GM18508 (cell line): ENCODE data around the gene PPP1R17.

ENCODE experiments used
- ATAC-seq: cut with Tn5 transposase; IDR thresholded peaks from one replicate; pipeline ENCODE4 v1.9.1; 2021; ENCODE audit warnings: moderate number of reproducible peaks; ENCODE audit not compliant: insufficient read depth, unreplicated experiment

PPP1R17 gene

DNA sequence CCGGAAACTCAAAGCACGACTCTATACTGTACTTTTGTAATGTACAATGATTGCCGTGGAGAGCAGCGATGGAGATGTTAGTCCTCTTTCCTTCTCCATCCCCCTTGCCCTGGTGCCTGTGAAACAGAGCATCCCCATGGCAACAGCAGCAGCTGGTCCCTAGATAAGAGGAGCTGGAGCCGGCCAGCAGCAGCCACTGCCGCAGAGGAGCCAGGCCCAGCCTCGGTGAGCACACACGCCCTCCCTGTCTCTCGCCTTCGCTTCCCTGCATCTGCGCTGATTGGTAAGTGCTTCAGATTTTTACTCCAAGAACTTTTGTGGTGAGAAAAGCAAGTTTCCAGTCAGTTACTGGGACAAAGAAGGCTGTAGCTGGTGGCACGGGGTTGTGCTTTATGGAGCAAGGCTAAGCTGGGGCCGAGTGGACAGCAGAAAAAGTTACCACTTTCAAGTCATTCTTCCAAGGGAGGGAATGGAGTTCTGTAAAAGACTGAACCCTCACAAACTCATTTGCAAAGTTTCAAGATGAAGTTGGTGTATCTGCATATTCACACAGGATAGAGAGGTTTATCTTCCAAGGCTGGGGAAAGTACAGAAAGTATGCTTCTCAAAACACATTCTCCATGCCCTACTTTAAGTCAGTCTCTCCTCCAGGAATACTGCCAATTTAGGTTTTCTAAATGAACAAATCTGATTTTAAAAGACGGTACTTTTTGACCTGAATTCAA lies at the start of gene PPP1R17:
Gene PPP1R17 (plus strand): TSS at position 192 of the 725 bp plus-strand sequence. CDS start 5,227 bp downstream, outside the sequence.
- no peak for ATAC-seq

DNA sequence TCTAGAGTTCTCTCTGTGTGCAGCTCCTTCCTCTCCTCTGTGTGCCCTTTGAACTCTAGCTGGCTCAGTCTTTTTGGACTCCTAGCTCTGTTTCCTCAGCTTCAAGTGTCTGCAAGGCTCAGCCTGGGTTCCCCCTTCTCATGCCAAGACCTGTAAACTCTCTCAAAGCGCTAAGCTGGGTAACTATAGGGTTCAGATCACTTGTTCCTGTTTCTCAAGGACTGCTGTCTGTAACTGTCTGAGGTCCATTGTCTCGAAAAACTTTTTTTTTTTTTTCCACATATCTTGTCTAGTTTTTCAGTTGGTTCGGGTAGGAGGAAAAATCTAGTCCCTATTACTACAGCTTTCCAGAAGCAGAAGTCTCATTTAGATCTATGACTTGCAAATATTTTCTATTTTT lies 46.6 kb upstream of the PPP1R17 start:
- no peak for ATAC-seq

DNA sequence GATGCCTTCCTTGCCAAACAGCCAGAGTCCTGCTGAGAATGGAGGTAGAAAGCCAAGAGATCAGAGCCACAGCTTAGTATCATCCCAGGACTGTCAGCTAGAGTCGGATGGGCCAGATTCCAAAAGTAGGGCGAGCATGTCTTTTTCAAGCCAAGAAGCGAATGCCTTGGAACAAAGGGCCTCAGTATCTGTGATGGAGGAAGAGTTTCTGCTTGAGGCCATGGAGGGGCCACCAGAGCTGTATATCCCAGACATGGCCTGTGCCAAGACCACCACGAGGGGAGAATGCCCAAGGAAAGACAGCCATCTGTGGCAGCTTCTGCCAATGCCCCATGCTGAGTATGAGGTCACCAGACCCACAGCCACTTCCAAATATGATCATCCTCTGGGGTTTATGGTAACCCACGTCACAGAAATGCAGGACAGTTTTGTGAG lies 44.3 kb upstream of the PPP1R17 start:
- no peak for ATAC-seq

DNA sequence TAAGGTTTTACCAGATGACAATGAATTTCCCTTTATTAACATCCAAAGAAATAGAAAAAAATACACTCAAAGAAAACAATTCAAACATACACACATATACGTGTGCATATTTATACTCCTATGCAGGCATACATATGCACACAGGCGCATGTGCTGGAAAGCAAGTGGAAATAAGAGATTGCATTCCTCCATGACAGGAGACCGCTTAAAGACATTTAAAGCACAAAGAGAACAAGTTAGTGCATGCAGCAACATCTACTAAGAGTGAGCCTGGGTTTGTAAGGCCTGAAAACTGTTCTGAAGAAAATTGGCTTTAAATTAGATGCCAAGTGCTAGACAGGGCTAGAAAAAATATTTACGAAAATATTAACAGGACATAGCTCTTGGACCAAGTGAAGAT lies 40.1 kb upstream of the PPP1R17 start:
- no peak for ATAC-seq

DNA sequence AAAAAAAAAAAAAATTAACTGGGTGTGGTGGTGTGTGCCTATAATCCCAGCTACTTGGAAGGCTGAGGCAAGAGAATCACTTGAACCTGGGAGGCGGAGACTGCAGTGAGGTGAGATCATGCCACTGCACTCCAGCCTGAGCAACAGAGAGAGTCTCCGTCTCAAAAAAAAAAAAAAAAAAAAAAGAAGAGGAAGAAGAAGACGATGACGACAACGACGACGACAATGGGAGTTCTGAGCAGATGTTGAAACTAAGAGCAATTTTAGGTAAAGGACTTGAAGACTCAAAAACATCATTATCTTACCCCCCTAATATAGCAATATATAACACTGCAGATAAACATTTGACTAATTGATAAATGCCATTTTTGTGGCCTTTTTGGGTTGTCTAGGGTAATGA lies 39.5 kb upstream of the PPP1R17 start:
- ATAC-seq: no peak

DNA sequence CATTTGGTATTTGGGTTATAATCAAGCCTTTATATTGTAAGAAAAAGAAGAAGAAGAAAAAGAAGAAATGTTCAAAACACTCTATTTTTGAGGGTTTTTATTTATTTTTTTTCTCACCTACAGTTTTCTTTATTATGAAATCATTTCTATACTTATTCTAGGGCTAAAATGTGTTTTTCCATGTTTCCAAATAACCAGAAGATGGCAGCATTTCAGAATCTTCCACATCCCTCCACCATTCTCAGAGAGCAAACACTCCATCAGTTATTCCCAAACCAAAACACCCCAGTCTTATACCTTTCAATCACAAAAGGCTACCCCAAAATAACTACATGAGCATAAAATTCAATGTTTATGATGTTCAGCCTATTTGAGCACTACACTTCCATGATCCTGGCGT lies 38.7 kb upstream of the PPP1R17 start:
- ATAC-seq: no peak

DNA sequence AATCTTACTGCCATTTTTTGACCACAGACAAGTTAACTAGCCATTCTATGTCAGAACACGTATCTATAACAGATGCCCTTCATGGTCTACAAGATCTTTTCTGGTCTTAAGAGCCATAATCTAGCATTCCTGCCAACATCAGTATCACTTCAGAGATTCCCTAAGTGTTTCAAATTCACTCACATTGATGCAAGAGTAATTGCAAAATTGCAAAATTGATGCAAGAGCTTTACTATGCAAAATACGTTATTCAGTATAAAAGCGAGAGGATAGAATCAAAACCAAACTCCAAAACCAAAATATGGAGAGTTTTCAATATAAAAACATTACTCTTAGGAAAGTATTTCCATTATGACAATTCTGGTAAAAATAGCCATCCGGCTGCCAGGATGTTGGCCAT lies 38.1 kb upstream of the PPP1R17 start:
- no peak for ATAC-seq

DNA sequence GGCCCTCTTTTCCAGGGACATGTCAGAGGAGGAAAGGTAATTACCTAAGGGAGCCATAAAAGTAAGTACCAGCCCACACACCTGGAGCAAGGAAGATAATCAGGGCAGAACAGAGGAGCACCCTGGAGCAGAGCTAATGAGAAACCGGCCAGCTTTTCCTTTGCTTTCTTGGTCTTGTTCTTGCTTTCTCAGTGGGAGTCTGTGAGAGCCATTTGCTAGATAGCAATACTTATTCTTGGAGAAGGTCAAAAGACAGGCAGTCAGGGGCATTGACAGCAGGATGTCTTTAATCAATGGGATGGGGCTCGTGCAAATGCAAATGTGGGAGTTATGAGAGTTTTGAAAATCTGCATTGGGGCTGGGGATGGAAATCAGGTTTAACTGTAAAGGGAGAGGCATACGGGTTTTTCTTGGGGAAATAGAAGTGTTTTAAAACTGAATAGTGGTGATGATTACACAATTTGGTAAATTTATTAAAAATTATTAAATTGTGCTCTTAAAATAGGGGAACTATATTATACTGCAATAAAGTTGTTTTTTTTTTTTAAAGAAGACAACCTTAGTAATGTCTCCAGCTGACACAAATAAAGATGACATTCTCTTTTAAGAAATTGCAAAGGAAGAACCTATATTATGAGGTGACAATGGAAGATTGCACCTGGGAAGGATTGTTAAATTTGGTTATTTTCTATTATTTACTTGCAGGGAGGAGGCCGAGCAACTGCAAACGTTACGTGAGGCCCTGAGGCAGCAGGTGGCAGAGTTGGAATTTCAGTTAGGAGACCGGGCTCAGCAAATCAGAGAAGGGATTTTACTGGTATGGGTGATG lies 35.6 kb upstream of the PPP1R17 start:
- no peak for ATAC-seq

DNA sequence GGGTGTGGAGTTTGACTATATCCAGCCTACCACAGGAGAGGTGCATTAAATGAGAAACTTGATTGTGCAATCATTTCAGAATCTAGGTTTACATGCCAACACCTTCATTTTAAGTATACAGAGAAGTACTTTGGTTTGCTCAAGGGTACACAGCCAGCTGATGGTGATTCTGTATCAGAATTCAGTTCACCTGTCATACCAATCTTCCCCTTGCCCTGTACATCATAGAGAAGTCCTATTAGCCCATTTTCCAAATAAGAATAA lies 35.0 kb upstream of the PPP1R17 start:
- no peak for ATAC-seq

DNA sequence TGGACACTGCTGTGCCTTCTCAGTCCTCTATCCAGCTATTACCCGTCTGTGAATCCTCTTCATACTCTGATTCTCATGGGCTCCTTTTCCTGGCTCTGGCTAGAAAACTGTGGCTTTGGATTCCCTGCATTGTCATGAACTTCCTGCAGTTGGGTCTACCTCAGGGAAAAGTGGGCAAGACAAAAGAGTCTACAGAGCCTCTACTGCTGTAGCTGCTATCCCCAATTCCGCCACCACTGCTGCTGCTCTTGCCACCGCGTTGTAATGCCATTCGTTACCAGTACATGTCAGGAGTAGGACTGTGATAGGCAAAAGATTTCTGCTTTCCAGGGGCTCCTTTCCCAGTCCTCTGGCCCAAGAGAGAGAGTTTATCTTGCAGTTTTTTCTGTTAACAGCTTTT lies 23.9 kb upstream of the PPP1R17 start:
- no peak for ATAC-seq

DNA sequence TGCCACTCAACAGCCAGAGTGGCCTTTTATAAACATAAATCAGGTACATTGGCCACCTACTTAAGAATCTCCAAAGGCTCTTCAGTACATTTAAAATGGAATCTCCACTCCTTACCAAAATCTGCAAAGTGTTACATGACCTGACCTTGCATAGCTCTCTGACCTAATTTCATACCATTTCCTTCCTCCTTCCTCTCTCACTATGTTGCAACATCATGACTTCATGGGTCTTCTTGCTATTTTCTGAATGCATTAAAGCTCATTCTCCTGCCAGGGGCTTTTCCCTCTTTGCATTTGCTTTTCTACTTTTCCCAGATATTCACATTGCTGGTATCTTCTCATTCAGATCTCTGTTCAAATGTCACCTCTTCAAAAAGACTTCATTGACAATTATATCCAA lies 22.1 kb upstream of the PPP1R17 start:
- no peak for ATAC-seq

DNA sequence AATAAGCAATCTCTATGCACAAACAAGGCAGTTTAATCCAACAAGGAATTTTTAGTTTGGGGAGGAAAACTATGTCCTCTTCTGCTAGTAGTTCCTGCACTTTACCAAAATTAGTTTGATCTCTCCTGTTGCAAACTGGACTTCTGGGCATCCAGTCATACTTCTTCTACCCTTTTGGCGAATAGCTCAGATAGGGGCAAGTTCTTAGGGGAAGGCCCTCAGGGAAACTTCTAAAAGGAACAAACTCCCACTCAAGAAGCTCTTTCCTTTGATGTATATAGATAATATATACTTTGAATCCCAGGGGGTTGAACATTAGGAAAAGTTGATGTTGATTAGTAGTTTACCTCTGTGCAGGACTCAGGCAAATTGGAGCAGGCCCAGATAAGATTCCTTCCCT lies 21.5 kb upstream of the PPP1R17 start:
- ATAC-seq: no peak

DNA sequence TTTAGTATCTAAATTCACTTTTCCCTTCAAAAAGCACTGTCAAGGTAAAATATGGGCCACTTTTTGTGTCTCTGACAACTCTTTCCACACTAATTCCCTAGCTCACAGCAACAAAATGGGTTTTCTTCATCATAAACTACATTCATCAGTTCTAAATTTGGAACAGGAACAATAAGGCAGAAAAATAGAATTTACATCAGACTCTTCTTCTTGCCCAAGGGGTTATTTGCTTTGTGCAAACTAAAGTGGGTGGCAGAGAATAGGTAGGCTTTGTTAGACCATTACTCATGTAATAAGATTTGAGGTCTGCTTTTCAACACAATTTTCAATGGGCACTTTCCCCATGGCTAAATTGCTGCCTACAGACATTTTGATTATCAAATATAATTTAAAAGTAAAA lies 17.6 kb upstream of the PPP1R17 start:
- ATAC-seq: no peak

DNA sequence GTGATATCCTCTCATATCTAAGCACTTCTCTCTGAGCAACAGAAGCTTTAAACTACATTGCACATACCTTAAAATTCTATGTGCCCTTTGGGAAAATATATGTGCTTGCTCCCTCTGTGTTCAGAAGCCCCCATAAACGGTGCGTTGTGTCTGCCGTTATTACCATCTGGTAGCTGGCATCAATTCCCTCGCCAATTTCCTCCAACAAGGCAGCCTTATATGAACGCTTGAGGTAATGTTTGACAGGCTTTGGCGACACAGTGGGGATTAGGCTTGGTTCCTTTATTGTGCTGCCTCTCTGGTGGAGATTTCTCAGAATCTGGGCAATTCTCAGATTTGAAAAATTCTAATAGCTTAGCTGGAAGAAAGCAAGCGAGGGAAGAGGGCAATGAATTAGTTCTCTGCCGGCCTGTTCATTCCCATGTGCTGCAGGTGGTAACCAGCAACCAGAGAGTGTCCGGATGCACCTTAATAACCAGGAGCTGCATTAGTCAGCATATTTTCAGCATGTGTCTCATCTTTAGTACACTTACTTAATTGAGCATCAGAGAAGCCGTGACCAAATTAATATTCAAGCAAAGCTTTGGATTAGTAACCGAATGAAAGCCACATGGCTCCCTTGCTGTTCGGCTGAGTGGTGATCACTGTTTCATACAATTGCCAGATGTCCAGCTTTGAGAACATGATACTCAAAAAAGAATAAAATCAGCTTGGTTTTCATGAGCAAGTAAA lies 7.3 kb upstream of the PPP1R17 start:
- no peak for ATAC-seq

DNA sequence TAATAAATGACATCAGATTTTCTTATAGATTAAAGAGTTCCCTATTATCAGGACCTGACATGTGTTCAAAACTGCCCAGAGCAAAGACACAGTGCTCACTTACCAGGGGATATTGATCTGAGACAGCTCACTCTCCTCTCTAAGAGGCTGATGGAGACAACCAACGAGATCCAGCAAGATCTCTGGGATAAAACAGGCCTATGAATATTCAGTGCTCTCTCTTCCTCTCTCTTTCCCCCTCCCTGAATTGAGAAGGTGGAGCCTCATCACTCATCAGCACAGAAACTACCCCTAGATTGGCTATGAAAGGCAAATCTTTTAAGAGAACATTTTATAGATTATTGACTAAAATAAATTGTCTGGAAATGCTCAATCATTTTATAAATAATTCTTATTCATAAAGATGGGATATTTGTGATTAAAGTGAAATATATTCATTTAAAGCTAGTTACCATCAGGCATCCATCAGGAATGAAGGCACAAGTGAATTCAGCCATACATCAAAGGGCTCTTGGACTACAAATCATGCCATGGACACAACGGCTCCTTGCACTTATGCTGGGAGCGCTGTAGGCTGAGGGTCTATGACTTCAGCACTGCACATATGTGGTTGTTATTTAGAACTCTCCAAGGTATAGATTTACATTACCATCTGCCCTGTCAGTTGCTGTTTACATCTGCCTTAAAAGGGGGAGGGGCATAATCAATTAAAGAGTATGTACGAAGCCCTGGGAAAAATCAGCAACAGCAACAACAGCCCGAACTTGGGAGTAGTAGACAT lies 3.4 kb upstream of the PPP1R17 start:
- no peak for ATAC-seq

DNA sequence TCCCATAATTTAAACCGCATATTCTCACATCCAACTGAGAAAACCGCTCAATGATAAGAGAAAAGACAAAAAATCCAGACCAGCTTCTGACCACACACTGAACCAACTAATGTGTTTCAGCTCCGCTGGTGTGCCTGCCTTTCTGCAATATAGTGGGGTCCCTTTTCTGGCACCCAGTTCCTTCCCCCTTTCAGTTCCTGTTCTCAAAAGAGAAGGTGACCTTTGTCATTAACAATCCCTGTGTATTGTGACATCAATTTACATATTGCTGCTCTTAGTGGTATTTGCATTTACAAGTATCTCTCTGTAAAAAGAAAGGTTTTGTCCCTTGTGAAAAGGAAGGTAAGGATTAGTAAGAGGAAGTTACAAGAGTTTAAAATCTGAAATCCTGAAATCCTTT lies 1.4 kb downstream of the PPP1R17 start:
- ATAC-seq: peak; percentile 92

DNA sequence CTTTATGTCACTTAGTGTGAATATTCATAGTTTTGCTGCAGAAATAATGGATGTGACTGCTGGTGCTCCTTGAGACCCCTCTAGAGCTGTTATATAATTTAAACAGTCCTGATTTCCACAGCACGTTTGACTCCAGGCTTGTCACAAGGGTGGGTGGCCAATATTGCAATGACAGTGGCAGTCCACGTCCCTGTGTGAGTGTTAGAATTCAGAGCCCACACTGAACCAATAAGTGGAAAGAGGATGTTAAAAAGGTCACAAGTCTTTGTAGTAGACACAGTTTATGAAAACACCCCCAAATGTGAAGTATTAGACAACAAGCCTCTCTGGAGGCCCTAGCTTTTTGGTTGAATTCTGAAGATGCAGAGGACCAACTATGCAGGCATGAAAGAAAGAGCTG lies 2.0 kb downstream of the PPP1R17 start:
- ATAC-seq: no peak

DNA sequence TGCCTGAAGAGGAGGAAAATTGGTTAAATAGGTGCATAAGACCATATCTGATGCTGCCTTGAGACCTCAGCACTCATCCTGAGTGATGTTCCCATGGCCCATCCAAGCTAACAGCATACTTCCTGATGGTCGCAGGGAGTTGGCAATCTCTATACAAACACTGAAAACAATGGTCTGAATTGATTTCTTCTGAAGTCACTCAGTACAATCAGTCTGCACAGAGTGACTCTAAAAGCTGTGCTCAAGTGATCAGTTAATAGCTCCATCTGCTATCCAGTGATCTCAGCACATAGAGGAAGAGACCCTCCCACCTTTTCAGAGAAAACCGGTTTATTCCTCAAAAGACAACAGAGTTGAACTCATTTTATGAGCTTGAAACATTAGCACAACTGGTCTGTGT lies 3.9 kb downstream of the PPP1R17 start:
- no peak for ATAC-seq

DNA sequence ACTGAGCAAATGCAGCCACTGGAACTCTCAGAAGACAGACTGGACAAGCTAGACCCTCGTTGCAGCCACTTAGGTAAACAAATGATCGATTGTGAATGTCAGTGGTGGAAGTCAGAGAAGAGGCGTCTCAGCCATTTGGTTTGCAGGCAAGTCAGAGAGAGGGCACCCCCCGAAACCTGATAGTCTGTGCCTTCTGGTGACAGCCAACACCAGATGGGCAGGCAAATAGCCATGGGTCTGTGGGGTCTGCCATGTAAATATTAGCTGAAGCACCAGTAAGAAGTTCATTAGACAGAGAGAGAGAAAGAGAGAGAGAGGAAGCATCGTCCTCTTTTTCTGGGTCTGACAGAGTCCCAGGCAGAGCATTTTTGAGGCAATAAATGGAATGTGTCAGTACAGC lies 5.4 kb downstream of the PPP1R17 start:
- no peak for ATAC-seq

DNA sequence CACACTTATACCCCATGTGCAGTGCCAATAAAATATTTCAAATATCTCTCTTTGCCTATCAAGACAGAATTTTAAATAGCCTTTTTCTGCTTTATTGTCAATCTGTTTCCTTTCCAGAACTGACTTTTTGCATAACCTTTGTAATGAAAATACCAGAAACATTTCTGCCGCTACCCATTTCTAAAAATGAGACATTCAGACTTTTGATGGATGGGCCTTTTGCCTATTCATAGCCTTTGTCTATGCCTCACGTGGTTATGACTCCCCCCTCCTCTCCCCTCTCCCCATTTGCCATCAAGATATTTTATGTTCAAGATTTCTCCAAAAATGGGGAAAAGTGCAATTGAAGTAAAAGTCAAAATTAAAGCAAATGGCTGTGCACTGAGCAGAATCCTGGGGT lies 5.9 kb downstream of the PPP1R17 start:
- ATAC-seq: no peak
